GM21576 (cell line): Measurements from ENCODE around the gene OPCML.

Experiments used
- ATAC-seq: cut with Tn5 transposase; IDR thresholded peaks from one replicate; pipeline ENCODE4 v1.9.1; 2021; ENCODE audit warnings: mild to moderate bottlenecking, moderate library complexity; ENCODE audit not compliant: unreplicated experiment

The OPCML gene

GRCh38 chr11:132714859-132715440 lies 817.4 kb downstream of the OPCML start:
- no peak for ATAC-seq

GRCh38 chr11:132712466-132712865 lies 819.8 kb downstream of the OPCML start:
- no peak for ATAC-seq

- no peak for ATAC-seq
Measured at GRCh38 chr11:132704781-132705375, 827.4 kb downstream of the OPCML start.

- no peak for ATAC-seq
Measured at GRCh38 chr11:132692891-132693290, 839.4 kb downstream of the OPCML start.

GRCh38 chr11:132691848-132692550 lies 840.3 kb downstream of the OPCML start:
- no peak for ATAC-seq

- no peak for ATAC-seq
Measured at GRCh38 chr11:132686886-132687285, 845.4 kb downstream of the OPCML start.

GRCh38 chr11:132685174-132685611 lies 847.1 kb downstream of the OPCML start:
- ATAC-seq, result no peak

GRCh38 chr11:132683602-132684001 lies 848.7 kb downstream of the OPCML start:
- ATAC-seq, result no peak

GRCh38 chr11:132681971-132682370 lies 850.3 kb downstream of the OPCML start:
- no peak for ATAC-seq

GRCh38 chr11:132680584-132680983 lies 851.7 kb downstream of the OPCML start:
- ATAC-seq, result no peak

- no peak for ATAC-seq
Measured at GRCh38 chr11:132674151-132674550, 858.1 kb downstream of the OPCML start.

- ATAC-seq, result no peak
Measured at GRCh38 chr11:132671851-132672370, 860.4 kb downstream of the OPCML start.

GRCh38 chr11:132670921-132671675 lies 861.2 kb downstream of the OPCML start:
- no peak for ATAC-seq

- ATAC-seq, result no peak
Measured at GRCh38 chr11:132669949-132670348, 862.4 kb downstream of the OPCML start.

- ATAC-seq, result no peak
Measured at GRCh38 chr11:132665205-132665604, 867.1 kb downstream of the OPCML start.

- ATAC-seq, result no peak
Measured at GRCh38 chr11:132658696-132659095, 873.6 kb downstream of the OPCML start.

GRCh38 chr11:132658004-132658403 lies 874.3 kb downstream of the OPCML start:
- ATAC-seq, result no peak

GRCh38 chr11:132655187-132655855 lies 877.0 kb downstream of the OPCML start:
- ATAC-seq, result no peak

- no peak for ATAC-seq
Measured at GRCh38 chr11:132653237-132653636, 879.1 kb downstream of the OPCML start.

- ATAC-seq, result no peak
Measured at GRCh38 chr11:132650969-132651720, 881.2 kb downstream of the OPCML start.
